Measurements from ENCODE around the gene DRC1.
"Not testable (repeated sequence)": the region's sequence is repeated elsewhere in the genome, so short reads cannot be mapped to it uniquely, and the experiment has no call there.

DRC1 gene

DNA sequence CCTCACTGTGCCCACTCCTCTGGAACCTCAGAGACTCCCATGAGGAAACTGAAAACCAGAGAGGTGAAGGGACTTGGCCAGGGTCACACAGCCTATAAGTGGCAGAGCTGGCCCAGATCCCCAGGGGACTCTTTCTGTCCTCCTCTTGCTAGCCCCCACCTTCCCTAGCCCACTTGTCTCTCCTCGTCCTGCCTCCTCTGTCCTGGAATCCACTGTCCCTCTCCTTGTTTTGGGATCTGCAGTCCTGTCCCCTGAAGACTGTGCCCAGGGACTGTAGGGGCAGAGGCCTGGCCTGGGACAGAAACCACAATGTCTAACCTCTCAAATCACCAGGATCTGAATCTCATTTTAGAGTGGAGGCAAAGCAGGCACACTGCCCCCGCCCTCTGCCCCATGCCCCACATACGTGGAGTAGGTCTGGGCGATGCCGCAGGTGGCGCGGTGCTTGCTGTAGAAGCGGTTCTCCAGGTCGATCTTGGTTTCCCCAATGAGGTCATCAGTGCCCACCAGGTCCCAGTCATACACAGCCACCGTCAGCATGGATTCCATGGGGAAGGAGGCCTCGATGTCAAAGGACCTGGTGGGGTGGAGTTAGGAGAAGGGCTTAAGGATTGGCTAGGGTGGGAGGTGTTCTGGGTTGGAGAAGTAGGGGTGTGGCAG, 63.7 kb downstream of the DRC1 start:
- DNase-seq = peak; percentile 11

DNA sequence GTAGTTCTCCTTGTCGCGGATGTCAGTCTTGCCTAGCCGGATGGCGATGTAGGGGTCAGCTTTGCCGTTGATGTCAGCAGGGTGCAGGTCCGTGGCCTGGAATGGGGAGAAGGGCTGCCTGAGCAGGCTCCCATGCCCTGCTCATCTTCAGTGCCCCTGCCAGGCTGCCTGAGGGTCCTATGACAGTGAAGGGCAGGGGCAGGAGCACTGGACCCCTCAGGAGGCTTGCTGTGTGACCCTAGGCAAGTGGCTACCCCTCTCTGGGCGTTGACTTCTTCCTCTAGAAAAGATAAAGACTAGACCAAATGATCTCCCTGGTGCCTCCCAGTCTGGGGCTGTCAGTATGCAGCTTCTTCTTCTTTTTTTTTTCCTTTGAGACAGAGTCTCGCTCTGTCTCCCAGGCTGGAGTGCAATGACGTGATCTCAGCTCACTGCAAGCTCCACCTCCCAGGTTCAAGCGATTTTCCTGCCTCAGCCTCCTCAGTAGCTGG, 64.3 kb downstream of the DRC1 start:
- peak; percentile 5 for DNase-seq

DNA sequence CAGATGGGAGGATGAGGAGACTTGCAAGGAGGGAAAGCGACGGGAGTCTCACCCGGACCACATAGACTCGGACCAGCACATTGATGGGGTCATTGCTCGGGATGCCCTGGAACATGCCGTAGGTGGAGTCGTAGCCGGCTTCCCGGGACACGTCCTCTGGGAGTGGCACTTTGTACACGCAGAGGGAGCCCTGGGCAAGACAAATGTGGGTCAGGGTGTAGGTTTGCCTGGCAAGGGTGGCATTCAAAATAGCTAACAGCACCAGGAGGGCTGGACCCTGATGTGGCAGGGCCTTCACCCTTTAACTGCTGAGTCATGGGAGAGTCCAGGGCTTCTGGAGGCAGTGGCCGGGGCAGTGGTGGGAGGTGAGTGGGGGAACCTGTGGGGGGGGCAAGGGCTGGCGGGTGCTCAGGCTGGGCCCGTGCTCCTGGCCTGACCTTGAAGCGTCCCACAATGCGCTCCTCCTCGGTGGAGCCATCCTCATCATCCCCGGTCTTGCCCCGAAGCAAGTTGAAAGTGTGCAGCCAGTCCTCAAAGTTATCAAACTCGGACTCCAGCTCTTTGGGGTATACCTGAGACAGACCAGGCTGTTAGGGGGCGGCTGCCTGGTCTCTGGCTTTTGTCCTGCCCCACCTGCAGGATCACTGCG, 65.1 kb downstream of the DRC1 start:
- peak; percentile 13 for DNase-seq

DNA sequence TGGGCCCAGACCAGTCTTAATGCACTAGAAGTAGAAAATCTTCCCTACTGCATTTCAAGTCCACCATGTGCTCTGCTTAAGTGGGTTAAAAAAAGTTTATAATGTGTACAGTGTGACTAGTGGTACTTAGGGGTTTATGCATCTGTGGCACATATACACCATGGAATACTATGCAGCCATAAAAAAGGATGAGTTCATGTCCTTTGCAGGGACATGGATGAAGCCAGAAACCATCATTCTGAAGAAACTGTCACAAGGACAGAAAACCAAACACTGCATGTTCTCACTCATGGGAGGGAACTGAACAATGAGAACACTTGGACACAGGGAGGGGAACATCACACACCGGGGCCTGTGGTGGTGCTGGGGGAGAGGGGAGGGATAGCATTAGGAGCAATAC, 66.8 kb downstream of the DRC1 start:
- DNase-seq = not testable (repeated sequence)

DNA sequence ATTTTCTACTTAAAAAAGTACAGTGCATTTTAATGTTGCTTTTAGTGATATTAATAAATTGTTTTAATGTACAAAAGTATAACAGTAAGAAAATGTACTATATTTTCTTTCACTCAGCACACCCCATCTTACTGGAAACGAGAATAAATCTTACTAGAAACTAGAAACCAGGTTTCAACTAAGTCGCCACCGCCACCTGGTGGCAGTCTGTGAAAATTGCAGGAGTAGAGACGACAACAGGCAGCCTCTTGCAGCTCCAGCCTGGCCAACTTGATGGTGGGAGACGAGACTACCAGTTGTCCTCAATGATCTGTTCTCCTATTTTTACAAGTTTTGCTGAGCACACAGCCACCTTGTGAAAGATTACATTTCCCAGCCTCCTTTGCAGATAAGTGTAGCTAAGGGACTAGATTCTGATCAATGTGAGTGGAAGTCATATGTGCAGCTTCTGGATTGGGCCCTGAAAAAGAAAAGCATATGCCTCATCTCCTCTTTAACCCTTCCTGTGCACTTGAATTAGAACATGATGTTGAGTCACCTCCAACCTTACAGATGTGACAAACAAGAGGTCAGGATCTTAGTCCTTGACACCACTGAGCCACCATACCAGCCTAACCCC, 67.5 kb downstream of the DRC1 start:
- peak; percentile 14 for DNase-seq

DNA sequence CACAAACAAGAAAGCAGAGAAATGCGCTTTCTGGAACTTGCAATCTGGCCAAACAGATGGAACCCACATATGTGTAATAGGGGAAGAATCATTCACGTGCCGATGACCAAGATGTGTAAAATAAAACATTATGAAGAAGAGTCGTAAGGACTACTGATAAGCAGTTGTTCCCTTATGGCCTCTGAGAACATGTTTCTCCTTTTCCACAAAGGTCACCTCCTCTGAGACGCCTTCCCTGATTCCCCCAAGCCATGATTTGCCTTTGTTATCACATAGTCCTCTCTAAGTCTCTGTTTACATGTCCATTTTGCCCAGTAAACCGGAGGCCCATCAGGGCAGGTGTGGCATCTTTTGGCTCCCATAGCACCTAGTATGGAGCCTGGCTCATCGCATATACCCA, 68.2 kb downstream of the DRC1 start:
- no peak for DNase-seq

DNA sequence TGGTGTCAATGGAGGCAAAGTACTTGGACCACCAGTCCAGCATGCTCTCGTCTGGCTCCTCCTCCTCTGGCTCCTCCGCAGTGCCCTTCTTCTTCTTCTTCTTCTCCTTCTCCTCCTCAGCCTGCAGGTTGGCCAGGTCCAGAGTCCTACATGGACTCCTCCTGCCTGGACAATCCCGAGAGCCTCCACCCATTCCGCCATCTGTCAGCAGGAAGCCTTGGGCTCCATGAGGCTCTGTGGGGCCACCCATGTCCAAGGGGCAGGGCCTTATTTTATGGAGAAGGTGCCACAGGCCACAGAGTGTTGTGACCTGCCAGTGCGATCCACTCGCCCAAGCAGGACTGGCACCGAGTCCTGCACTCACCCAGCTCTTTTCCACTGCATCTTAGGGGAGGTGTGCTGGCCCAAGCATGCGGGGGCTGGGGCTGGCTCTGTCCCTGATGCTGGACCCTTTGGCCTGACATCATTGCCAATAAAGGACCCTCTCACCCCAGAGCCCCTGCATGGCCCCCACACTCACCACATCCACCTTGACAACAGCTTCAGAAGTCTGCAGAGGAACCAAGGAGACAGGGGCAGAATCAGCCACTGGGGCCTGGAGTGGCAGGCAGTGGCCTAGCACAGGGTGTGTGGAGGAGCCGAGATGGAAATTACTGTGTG, 69.0 kb downstream of the DRC1 start:
- no peak for DNase-seq

DNA sequence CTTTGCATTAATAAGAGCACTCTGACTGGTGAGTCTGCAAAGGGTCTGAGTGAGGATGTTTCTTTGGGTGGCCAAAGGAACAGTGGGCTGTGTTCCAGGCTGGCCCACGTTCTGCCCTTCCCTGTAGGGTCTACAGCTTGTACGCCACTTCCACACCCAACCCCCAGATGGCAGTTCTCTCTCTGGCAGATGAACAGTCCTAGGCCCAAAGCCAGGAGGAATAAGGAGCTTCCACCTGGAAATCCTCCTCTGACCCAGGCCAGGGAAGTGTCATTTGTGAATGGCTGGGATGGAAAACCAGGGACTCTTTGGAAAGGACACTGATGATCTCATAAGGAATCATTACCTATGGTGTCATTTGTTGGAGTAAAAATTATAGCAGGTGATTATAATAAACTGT, 69.6 kb downstream of the DRC1 start:
- peak; percentile 27 for DNase-seq

DNA sequence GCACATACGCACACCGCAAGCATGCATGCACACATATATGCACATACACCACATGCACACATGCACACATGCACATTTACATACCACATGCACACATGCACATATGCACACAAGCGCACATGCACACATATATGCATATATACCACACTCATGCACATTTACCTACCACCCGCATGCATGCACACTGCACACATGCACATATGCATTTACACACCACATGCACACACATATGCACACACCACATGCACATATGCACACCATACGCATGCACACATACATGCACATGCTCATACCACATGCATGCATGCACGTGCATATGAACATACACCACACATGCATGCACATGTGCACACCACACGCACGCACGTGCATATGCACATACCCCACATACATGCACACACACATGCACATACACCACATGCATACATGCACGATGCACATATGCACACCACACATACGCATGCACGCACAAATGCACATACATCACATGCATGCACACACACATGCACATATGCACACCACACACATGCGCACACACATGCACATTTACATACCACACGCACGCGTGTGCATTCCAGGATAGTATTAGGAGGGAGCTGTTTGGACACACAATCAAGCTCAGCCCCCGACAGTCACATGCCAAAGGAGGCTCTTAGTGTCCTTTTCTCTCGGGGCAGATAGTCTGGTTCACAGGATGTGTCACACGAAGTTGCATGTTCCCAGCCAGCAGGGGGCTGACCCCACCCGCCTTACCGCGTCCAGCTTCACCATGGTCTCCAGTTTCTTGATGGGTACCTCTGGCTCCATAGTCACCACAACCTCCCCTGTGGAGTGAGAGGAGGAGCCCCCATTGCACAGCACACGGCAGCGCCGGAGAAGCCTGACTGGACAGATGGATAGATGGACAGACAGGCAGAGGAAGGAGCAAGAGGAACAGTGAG, 70.3 kb downstream of the DRC1 start:
- DNase-seq = peak; percentile 31

DNA sequence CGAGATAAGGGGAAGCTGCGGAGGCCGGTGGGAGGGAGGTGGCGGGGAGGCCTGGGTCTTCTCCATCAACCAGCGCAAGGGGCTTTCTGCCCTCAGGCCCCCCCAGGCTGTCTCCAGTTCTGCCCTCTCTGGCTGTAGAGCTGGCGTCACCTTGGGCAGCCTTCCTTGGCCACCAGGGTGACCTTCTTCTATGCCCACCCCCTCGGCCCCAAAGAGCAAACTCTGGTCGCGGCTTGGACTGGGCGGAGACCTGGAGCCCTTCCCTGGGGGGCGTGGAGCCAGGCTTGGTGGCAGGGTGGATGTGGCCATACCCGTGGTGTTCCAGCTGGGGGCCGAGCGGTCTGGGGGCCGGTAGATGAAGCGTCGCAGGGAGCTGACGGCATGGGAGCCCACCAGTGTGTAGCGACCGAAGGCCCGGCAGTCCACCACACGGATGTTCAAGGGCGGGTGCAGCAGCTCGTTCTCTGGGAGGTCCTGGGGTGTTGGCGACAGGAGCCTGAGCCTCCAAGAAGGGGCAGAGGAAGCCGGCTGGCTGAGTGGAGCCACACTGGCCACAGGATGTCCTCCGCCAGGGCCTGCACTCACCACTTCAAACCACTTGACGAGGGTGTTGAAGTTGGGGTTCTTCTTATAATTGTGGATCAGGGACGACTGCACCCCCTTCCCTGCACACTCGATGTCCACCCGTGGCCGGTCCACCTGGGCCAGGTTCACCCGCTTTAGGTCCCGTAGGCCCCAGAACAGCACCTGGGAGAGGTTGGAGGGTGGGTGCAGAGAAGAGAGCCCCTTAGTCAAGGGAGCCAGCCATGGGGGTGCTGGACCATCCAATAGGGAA, 71.3 kb downstream of the DRC1 start:
- no peak for DNase-seq

DNA sequence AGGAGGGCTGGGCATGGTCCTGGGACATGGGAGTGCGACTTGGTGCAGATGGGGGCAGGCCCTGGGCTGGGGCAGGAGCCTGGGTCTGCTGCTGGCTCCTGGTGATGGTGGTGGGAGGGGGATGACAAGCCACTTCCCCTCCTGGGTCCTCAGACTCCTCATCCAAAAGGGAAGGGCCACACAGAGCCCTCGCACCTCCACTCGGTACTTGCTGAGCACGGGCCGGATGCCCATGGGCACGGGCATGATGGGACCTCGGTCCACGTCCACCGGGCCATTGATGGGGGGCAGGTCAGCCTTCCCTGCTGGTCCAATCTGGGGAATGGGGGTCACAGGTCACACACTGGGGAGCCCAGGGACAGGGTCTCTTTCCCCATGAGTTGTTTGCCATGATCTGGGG, 72.1 kb downstream of the DRC1 start:
- DNase-seq = peak; percentile 20

DNA sequence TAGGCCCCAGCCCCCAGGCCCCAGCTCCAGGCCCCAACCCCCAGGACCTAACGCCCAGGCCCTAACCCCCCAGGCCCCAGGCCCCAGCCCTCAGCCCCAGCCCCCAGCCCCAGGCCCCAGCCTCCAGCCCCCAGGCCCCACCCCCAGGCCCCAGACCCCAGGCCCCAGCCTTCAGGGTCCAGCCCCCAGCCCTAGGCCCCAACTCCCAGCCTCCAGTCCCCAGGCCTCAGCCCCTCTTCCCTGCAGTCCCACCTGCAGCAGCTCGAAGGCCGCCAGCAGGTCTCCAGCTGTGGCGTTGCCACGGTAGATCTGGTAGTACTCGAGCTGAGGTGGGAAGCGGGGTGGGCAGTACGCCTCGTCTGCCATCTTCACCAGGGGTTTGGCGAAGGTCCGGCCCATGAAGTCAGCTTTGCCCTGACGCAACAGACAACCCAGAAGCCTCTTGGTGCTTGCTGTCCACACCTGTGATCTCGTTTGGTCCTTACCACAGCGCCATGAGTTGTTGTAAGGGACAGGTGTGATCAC, 72.6 kb downstream of the DRC1 start:
- peak; percentile 17 for DNase-seq

DNA sequence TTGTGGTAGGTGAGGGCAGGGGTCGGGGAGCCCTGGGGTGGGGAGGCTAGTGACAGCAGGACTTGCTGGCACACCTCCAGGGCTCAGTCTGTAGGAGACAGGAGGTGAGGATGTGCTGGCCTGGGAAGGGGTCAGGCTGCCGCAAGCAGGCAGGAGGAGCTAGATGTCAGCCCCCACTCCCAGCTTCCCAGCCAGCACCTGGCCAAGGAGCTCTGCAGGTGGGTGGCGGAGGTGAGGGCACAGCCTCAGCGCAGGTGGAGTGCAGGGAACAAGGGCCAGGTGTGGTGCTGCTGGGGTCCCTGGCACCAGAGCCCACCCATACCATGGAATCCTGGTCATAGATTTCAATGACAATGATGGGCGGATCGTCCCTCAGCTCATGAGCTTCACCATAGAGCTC, 73.3 kb downstream of the DRC1 start:
- DNase-seq = no peak

DNA sequence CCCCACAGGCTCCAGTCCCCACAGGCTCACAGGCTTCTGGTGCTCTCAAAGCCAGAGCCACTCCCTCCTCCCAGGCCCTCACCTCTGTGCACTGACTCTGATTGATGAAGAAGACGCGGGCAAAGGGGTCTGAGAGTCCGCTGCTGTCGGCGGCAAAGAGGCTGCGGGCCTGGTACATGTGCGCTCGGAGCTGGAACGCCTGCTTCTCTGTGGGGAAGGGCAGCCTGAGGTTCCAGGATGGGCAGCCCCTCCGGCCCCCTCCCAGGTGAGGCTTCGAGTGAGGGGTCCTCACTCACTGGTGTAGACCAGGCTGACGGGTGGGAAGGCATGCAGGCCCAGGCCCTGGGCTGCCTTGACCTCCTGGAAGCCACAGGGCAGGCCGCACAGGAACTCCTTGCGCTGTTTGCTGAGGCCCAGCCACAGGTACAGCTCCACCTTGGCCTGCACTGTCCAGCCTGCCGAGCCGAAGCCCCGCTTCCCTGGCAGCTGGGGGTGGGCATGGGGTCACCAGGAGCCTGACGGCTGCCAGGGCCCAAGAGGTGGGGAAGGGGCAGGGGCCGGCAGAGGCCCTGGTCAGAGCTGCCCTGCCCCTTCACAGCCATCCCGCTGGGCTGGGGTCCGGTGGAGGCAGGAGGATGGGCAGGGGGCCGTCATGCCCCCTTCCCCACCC, 74.2 kb downstream of the DRC1 start:
- DNase-seq = no peak

DNA sequence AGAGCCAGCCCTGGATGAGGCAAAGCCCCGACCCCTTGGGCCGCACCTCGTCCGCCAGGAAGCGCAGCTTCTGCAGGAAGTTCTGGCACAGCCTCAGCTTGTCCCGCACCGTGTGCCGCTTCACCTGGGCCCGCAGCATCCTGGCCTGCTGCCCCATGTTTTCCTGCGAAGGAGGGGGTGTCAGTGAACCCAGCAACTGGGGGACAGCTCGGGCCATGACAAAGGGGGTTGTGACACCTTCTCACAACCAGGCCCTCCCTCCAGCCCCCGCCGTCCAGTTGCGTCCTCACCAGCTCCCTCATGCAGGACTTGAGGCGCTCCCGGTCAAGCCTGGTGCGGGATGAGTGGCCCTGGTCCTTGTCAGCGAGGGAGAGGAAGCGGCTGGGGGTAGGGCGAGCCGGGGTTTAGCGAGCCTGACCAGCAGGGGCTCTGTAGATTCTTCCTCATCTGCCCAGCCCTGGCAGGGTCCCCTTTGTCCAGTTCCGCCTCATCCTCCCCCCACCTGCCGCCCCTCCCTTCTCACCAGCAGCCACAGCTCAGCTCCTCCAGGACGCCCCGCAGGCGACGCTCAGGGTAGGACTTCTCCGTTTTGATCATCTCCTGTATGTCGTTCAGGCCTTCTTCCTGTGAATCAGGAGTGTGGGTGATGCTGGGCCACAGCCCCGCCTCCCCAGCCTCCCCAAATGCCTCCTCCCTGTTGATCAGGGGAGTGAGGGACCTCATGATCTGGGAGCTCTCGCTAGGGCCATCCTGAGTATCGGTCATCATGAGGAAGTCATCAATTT, 75.6 kb downstream of the DRC1 start:
- no peak for DNase-seq

DNA sequence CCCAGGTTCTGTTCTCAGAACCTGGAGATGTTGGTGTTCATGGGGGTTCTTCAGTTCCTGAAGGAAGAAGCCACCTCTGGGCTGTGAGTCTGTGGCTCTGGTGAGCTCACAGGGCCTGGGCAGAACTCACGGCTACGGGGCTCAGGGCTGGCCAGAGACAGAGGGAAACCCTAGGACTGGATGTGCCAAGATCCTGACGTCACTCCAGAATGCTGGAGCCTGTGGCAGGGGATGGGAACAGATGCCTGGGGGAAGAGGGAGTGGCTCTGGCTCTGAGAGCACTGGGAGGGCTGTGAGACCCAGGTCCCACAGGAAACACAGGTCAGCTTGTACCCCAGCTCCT, 76.2 kb downstream of the DRC1 start, which contains the start of gene OTOF:
OTOF (minus strand) TSS at position 214 of the 343 bp plus-strand sequence.
- DNase-seq = peak; percentile 81

DNA sequence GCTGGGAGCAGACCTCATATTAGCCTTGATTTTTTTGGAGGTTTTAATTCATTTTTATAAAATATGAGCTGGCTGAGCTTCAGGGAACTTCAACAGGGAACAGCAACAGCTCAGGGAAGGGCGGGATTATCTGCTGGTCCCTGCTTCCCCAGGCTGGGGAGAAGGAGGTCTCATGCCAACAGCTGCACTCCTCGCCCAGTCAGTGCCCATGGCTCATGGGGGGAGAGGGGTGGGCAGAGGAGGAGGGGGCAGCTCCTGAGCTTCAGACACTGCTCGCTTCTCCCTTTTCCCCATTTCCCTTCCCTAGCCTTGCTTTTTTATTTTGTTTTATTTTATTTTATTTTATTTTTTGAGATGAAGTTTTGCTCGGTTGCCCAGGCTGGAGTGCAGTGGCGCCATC, 76.6 kb downstream of the DRC1 start:
- DNase-seq = no peak

DNA sequence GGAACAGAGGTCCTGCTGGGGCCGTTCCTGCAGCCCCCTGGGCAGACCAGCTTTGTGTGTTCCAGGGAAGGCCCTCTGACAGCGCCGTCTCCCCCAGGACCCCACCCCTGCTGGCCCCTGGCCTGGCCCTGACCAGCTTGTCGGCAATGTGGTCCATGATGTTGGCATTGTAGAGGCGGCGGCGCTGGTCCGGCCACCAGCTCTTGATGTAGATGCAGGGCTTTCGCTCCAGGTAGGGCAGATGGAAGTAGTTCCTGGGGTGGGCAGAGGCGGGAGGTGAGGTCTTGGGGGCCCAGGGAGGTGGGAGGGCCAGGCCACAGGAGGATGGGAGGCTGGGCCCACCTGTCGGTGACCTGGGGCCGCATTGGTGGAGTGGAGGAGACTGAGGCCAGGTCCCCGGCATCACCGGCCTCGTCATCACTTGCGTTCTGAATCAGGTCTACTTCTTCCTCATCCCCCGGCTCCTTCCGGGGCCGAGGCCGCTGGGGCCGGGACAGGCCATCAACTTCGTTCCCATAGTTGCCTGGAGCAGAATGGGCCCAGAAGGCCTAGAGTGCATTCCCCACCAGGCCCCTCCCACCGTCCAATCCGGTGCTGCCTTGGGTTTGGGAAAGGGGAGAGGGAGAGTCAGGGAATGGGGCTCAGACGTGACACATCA, 77.5 kb downstream of the DRC1 start:
- DNase-seq = no peak

All from left hindlimb (tissue), 1 donor.